GM04503 (cell line): ENCODE data around the gene MOCOS.

Source experiments
- DNase-seq: peaks from one replicate; pipeline ENCODE4 v3.0.0-alpha.2; 2012; ENCODE audit warnings: low read depth

Gene MOCOS

DNA sequence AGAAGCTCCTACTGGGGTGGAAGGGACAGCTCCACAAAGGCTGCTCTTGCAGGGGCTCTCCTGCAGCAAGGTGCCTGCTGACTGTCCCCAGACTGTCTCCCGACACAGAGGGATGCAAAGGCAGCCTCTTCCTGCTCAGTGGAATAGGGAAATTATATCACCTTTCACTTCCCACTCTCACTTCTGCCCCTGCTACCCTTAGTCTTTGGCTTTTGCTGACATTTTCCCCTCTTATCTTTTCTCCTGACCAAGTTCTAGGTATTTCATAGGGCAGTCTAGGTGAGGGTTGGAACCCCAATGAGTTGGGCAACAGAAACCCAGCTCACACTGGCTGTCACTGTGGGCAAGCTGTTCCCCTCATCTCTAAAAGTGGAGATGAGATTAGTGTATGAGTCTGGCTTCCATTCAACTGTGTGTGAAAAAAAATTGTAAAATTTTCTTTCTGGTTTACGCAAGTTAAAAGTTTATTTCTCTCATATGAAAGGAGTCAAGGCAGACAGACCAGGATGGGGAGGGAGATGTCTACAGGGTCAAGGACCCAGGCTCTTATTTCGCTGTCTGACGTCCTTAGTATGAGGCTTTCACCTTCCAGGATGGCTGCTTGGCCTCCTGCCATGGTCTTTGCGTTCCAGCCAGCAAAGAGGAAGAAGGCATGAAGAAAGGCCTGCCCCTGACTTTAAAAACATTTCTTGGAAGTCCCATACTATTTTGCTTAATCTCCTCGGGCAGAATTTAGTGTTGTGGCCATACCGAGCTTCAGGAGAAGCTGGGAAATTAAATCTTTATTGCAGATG, 7.5 kb upstream of the MOCOS start:
- DNase-seq, result no peak

DNA sequence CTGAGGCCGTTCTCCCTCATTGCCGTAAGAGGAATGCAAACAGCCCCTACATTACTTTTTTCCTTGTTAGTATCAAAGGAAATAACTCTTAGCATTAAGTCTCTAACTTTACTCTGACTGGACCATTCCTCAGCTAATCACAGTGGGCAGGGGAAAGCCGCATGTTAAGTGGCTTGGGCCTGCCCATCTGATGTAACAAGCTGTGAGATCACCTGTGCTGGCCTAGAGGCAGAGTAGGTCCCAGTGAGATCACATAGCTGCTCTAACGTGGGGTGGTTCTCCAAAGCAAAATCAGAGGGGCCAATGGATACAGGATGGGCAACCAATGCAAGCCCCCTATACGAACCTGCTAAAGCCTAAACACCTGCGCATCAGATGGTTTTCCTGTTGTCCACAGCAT, 5.9 kb upstream of the MOCOS start:
- DNase-seq, result no peak

DNA sequence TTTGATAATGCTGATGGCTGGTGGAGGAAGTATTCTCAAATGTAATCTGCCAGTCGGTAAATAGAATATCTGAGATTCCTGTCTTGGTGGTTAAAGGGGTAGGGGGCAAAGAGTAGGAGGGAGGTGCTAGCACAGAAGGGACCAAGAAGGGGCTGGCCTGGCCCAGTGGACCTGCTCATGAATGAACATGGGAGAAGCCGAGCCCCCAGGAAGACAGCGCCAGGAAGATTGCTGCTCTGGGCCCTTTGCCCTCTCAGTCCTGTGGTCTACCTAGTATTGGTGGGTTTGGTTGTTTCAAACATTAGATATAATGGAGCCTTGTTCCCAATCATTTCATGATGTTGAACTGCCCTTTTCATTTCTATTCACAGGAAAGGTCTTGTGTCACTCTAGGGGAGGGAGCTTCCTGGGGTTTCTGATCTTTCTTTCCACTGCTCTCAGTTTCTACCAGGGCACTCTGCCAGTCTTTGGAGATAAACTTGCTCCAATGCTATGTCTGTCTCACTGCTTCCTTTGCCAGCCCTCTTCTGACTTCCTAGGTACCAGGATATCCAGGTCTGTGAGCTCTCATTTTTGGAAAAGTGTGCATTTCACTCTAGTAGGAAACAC, 5.3 kb upstream of the MOCOS start:
- no peak for DNase-seq

DNA sequence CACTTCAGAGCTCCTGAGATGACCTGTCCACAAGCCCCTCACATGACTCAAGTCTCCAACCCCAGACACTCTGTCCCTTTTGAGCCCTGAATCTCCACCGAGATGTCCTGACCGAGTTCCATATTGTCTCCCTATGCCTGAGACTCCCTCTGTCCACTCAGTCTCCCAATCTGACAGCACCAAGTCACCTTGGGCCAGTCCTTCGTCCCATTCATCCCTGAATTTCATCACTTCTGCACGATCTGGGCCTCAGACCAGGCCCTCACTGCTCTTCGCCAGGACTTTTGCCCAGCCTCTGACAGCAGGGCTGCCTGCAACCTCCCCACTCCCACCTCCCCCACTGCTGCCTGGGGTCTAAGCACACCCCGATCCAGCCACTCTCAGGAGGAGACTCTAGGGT, 4.3 kb upstream of the MOCOS start:
- no peak for DNase-seq

DNA sequence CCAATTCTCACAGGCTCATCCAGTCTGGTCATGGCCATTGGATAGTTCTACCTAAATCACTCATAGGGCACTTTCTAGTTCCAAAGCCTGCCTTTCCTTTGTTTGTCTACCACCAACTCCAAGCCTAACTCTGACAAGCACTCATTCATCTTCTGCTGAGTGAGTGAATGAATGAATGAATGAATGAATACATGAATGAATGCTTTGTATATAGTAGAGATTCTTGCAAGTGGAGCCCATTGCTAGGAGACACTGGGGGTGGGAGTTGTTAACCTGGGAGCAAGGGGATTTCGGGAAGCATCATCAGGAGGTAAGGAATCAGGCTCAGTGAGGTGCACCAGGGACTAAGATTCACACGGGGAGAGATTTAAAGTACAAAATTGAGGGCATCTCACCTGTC, 3.3 kb upstream of the MOCOS start:
- no peak for DNase-seq

DNA sequence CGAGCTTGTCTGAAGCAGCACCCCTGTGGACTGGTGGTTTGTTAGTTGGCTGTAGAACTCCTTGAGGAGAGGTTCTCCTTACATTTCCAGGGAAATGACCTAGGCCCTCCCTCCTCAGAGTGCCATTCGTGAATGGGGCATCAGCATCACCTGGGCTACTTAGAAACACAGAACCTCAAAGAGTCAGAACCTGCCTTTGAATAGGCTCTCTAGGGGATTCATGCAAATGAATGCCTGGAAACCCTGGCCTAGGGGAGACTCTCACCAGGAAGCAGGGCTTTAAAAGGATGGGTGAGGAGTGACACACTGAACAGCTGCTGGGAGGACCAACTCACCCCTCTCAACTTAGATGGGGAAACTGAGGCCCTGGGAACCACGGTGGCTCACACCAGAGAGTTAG, 2.1 kb upstream of the MOCOS start:
- DNase-seq, result no peak

DNA sequence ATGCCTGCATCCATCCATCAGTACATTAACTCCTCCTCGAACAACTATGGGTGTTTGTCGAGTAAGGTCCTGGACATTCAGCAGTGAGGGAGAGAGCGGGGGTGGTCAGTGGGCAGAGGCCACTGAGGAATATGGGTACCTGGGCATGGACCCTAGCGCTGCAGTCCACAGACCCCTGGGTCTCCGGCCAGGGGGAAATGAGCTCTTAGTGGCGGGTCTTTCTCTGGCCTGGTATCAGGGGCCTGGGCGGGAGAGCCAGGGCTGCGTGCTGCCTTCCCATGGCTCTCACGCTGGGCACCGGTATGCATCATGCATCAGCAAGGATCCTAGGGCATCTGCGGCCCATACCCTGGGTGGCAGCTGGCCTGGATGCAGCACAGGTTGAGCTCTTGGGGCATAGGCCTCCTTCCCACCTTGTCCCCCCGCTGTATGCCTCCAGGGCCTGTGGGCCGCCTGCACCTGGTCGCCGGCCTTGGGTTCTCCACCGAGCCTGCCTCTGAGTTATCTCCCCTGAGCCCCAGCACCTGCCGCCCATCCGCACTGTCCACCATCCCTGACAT, 1.3 kb upstream of the MOCOS start:
- DNase-seq, result no peak

DNA sequence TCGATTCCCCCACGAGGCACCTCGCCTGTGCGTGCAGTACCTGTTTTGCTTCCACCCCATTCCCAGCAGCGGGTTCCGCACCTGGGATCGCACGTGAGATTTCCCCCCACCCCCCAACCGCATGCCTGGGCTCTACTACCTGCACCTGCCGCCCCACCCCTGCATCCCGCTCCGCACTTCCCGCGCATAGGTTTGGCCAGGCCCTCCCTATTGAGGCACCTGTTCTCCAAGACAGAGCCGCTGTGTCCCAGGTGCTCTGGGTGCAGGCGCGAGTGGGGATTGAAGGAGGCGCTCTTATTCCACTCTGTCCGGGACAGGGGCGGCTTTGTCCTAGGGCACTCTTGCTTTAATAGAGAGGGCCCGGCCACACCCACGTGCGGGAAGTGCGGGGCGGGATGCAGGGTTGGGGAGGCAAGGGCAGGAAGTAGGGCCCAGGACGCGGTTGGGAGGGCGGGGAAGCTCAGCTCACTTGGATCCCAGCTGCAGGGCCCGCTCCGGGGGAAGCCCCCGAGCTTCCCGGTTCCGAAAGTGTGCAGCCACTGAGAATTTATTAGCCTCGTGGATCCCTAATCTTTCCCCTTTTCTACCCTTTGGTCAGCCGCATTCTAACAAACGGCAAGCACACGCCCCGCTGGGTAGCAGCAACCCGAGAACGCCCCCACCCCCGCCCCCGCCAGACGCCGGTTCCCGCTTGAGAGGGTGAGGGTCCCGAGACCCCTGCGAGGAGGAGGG, 670 bp upstream of the MOCOS start:
- DNase-seq, result no peak

DNA sequence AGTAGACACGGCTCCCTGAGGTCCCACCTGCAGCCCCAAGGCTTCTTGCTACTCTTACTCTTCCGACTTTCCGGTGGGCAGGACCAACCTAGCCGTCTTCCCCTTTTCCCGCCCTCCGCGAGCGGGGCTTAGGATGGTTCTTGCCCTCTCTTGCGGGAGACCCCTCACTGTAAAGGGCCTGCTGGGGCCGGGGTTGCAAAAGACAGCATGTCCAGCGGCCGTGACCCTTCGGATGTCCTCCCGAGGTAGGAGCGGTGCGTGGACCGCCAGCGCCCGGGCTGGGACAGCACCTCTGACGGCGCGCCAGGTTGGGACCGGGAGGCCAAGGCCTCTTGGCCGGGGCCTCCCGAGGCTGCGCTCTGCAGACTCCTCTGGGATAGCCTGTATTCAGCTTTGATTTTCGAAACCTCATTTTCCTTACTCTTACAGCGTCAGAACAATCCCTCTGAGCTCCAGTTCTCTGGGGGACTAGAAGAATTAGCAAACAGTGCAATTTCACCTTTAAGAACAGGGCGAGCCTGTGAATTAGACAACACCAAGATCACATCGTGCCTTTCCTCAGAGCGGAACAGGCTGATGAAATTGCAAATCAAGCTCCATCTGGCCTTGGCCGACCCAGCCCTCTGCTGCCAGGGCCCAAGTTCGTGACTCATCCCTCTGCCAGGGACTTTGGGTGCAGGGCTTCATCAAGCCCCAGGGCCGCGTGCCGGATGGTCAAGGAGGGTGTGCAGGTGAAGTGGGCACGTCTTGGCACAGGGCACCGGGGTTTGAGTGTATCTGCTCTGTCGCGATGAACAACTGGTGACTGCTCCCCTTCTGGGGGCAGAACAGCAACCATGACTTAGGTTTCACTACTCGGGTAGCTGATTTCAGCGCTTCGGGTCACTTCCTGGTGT, 777 bp downstream of the MOCOS start:
- DNase-seq, result no peak

DNA sequence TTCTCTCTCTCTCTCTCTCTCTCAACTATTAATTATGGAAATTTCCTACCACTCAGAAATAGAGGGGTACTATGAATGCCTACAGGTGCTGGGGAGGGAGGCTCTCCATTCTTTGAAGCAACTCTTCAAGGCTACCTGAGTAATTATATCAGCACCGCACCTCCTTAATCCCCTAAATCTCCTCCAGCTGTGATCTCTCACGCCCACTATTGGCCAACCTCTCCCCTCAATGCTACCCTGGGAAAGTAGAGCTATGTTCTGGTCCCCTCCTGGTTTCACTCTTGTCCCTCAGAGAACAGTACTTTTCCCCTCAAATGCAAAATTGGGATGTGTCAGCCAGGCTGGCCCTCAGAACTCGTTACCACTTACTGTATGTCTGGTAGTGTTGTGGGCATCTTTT, 1.6 kb downstream of the MOCOS start:
- DNase-seq, result no peak

DNA sequence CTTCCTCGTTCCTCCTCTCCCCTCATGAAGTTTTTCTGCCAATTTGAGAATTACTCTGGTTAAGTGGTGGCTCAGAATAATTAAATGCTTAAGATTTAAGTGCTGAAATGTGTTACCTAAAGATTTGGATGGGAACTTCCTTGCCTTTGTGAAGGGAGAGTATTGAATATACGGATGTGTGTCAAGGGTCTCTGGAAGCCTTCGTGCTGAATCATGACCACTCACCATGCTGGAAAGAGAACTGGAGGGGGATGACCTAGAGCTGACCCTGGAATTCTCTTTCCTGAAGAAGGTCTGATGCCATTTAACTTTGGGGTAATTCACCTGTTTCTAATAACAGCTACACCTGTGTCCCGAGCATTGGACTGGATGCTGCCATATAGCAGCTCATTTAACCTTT, 2.2 kb downstream of the MOCOS start:
- no peak for DNase-seq

DNA sequence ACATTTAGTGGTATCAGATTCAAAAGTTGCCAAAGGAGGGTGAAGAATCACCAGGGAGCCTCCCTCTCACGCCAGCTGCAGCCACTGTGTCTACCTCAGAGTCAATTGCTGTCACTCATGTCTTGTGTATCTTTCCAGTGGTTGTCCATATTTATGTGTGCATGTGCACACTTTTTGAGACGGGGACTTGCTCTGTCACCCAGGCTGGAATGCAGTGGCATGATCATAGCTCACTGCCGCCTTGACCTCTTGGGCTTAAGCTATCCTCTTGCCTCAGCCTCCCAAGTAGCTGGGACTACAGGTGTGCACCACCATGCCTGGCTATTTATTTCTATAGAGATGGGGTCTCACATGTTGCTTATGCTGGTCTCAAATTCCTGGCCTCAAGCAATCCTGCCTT, 4.0 kb downstream of the MOCOS start:
- no peak for DNase-seq

DNA sequence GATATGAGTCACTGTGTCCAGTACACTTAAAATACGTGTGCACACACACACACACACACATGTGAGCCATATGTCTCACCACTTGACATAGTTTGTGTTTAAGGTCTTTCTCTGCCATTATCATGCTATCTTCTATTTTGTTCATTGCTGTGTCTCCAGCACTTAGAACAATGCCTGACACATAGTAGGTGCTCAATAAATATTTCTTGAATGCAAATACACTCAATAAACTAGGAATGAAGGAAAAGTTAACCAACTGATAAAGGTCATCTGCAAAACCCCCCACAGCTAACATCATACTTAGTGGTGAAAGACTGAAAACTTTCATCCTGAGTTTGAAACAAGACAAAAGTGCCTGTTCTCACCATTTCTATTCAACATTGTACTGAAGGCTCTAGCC, 4.4 kb downstream of the MOCOS start:
- no peak for DNase-seq

DNA sequence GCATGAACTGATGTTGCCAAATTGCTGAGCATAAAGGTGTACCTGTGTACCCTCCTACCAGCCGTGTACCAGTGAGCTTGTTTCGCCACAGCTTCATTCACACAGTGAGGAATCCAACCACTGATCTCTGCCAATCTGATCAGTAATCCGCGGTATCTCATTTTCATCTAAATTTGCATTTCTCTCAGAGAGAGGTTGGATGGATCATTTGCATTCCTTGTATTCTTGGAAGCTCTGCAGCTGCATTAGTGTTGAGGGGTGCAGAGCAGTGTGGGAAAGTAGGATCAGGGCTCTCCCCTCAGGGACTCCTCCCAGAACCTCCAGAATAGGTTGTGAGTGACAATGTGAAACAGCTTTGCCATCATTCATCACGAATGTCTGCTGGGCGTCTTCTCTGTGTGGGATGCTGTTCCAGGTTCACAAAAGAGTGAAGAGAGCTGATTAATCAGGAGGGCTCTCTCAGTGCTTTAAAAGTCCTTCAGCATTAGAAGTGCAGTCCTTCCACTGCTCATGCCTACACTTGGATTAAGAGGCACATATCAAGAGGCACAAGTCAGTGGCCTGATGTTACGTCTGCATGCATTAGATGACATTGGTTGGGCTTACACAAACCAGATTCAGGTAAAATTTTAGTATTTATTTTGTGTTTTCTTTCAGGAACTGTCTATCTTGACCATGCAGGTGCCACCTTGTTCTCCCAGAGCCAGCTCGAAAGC, 7.5 kb downstream of the MOCOS start:
- no peak for DNase-seq

DNA sequence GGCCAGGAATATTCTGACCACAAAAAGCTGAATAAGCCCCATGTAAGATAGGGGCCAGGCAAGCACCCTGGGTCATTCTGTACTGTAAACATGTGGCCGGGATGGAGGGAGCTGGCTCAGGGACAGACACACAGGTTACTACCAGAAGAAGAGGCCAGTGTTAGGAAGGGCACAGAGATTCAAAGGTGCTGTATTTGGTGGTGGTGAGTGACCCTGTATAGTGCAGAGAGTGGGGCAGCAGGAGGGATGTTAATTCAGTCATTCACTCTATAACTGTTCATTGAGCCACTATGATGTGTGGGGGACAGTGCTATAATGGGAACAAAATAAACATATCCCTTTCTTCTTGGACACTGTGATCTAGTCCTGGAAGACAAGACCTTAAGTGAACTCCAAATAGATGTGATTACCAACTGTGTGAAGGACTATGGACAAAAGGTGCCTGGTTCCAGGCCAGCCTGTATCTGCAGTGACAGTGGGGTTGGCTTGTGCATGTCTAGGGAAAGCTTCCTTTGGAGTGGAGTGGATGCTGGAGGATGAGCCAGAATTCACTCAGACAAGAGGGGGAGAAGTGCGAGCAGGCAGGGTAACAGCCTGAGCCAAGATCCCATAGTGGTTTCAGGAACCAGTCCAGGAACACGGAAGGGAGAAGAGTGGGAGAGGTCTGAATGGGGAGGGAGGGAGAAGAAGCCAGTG, 8.3 kb downstream of the MOCOS start:
- no peak for DNase-seq

DNA sequence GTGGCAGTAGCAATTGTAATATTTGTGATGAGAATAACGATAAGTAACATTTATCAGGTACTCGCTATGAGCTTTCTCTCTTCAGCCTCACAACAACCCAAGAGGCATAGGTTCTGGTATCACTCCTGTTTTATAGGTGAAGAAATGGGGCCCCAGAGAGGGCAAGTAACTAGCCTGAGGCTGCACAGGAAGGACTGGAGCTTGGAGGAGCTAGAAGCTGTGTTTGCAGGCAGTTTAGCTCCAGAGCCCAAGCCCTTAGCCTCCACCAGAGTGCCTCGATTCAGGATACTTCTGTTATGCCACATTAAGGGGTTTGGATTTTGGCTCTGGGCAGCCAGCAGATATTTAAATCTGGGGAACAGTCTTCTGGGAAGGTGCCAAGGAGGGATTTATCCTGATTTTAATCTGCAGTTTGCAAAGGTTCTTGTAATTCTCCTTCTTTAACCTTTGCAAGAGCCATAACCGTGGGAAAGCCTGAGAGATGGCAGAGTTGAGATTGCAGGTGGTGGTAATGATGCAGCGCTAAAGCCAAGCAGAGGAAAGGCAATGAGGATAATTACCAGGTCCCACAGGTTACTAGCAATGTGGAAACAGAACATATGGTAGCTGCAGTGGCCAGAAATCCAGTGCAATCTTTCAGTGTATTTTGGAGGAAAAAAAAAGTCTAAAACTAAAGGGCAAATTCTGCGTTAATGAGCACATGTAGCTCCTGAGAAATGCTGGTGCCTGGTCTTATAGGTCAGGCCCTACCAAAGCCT, 9.1 kb downstream of the MOCOS start:
- no peak for DNase-seq

DNA sequence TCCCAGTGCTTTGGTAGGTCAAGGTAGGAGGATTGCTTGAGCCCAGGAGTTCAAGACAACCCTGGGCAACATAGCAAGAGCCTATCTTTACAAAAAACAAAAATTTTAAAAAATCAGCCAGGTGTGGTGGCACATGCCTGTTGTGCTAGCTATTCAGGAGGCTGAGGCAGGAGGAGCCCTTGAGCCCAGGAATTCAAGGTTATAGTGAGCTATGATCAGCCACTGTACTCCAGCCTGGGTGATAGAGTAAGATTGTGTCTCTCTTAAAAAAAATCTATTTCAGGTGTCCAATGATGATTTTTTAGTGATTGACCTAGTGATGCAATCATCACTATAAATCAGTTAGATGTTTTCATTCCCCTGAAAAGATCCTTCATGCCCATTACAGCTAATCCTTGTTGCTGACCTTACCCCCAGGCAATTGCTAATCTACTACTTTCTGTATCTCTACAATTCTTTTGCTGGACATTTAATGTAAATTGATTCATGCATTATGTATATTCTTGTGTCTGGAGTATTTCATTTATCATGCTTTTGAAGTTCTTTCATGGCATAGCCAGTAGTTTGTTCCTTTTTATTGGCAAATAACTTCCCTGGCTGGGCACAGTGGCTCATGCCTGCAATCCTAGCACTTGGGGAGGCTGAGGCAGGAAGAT, 10.3 kb downstream of the MOCOS start:
- DNase-seq, result no peak

DNA sequence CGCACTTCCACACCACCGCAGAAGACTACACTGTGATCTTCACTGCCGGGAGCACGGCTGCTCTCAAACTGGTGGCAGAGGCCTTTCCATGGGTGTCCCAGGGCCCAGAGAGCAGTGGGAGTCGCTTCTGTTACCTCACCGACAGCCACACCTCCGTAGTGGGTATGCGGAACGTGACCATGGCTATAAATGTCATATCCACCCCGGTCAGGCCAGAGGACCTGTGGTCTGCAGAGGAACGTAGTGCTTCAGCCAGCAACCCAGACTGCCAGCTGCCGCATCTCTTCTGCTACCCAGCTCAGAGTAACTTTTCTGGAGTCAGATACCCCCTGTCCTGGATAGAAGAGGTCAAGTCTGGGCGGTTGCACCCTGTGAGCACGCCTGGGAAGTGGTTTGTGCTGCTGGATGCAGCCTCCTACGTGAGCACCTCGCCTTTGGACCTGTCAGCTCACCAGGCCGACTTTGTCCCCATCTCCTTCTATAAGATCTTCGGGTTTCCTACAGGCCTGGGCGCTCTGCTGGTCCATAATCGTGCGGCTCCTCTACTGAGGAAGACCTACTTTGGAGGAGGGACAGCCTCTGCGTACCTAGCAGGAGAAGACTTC, 12.5 kb downstream of the MOCOS start:
- DNase-seq, result no peak

DNA sequence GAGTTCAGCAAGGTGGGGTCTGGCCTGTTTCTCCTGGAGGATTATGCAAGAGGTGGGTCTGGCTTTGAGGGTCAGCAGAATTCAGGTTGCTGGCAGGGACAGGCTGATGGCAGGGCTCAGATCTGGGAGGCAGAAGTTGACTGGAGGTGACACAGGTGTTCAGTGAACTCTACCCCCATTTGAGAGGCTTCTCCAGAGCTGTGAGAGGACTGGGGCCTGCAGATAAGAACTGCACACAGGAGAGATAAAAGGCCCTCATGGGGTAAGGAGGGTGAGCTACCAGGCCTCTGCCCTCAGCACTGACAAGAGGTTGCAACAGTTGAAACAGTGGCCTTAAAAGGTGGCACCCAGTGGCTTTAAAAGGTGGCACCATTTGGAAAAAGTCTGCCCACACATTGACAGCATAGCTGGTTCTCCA, 13.1 kb downstream of the MOCOS start:
- DNase-seq, result no peak
